ENCODE results near the gene CCR8.

GRCh38 chr3:39281533-39281932 is 48.0 kb upstream of the CCR8 start:
- TF ChIP-seq, protein P1, sequence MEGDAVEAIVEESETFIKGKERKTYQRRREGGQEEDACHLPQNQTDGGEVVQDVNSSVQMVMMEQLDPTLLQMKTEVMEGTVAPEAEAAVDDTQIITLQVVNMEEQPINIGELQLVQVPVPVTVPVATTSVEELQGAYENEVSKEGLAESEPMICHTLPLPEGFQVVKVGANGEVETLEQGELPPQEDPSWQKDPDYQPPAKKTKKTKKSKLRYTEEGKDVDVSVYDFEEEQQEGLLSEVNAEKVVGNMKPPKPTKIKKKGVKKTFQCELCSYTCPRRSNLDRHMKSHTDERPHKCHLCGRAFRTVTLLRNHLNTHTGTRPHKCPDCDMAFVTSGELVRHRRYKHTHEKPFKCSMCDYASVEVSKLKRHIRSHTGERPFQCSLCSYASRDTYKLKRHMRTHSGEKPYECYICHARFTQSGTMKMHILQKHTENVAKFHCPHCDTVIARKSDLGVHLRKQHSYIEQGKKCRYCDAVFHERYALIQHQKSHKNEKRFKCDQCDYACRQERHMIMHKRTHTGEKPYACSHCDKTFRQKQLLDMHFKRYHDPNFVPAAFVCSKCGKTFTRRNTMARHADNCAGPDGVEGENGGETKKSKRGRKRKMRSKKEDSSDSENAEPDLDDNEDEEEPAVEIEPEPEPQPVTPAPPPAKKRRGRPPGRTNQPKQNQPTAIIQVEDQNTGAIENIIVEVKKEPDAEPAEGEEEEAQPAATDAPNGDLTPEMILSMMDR (IDR thresholded peaks at IDR 0.05), result no peak
- TF ChIP-seq POLR2A (IDR thresholded peaks at IDR 0.05), result no peak
